ENCODE data around the gene PLXNA1.

The PLXNA1 gene

GRCh38 chr3:126994661-126995245 lies 11.8 kb downstream of the PLXNA1 start:
- Mint-ChIP-seq H3K9me3 (no peaks in the 10 kb centered on the region), H3K4me1 (no peaks in the 10 kb centered on the region), H3K4me3 (no peak overlapping the region), H3K36me3 (ENCODE audit: low read depth) (no peaks in the 10 kb centered on the region), H3K27me3 (no peaks in the 10 kb centered on the region), H3K27ac (no peak overlapping the region)
- DNase-seq = no peak
- ATAC-seq = no peak

GRCh38 chr3:126995254-126995780 lies 12.4 kb downstream of the PLXNA1 start:
- no peaks in the 10 kb centered on the region for H3K9me3 Mint-ChIP-seq
- DNase-seq (no peak), ATAC-seq (no peak)
- no peak overlapping the region for H3K4me3 Mint-ChIP-seq
- H3K4me1 Mint-ChIP-seq = no peaks in the 10 kb centered on the region
- H3K27ac Mint-ChIP-seq = no peak overlapping the region
- no peaks in the 10 kb centered on the region for H3K36me3 Mint-ChIP-seq (ENCODE audit: low read depth)
- H3K27me3 Mint-ChIP-seq = no peaks in the 10 kb centered on the region

- Mint-ChIP-seq H3K9me3 (no peaks in the 10 kb centered on the region), H3K4me1 (no peaks in the 10 kb centered on the region), H3K36me3 (ENCODE audit: low read depth) (no peaks in the 10 kb centered on the region), H3K27ac (no peak overlapping the region), H3K4me3 (no peak overlapping the region), H3K27me3 (no peaks in the 10 kb centered on the region)
- DNase-seq (no peak), ATAC-seq (no peak)
Observed at GRCh38 chr3:126995926-126996512, 13.1 kb downstream of the PLXNA1 start.

GRCh38 chr3:126996905-126997304 lies 14.0 kb downstream of the PLXNA1 start:
- Mint-ChIP-seq H3K27me3 (no peaks in the 10 kb centered on the region), H3K4me3 (no peak overlapping the region), H3K27ac (no peak overlapping the region), H3K36me3 (ENCODE audit: low read depth) (no peaks in the 10 kb centered on the region), H3K4me1 (no peaks in the 10 kb centered on the region), H3K9me3 (no peaks in the 10 kb centered on the region)
- DNase-seq = no peak
- no peak for ATAC-seq

- H3K36me3 Mint-ChIP-seq (ENCODE audit: low read depth) = no peaks in the 10 kb centered on the region
- no peak for ATAC-seq
- no peak overlapping the region for H3K4me3 Mint-ChIP-seq
- no peaks in the 10 kb centered on the region for H3K9me3 Mint-ChIP-seq
- no peaks in the 10 kb centered on the region for H3K4me1 Mint-ChIP-seq
- DNase-seq = no peak
- H3K27ac Mint-ChIP-seq = no peak overlapping the region
- no peaks in the 10 kb centered on the region for H3K27me3 Mint-ChIP-seq
Observed at GRCh38 chr3:126997455-126998038, 14.6 kb downstream of the PLXNA1 start.

- no peak for ATAC-seq
- Mint-ChIP-seq H3K9me3 (no peaks in the 10 kb centered on the region), H3K27me3 (no peaks in the 10 kb centered on the region), H3K4me1 (no peaks in the 10 kb centered on the region), H3K36me3 (ENCODE audit: low read depth) (no peaks in the 10 kb centered on the region), H3K27ac (no peak overlapping the region), H3K4me3 (no peak overlapping the region)
- DNase-seq = no peak
Observed at GRCh38 chr3:126998320-126998719, 15.4 kb downstream of the PLXNA1 start.

GRCh38 chr3:126998728-126999127 lies 15.8 kb downstream of the PLXNA1 start:
- no peaks in the 10 kb centered on the region for H3K9me3 Mint-ChIP-seq
- H3K4me1 Mint-ChIP-seq = no peaks in the 10 kb centered on the region
- no peaks in the 10 kb centered on the region for H3K36me3 Mint-ChIP-seq (ENCODE audit: low read depth)
- no peak overlapping the region for H3K27ac Mint-ChIP-seq
- no peak for ATAC-seq
- DNase-seq = no peak
- H3K27me3 Mint-ChIP-seq = no peaks in the 10 kb centered on the region
- no peak overlapping the region for H3K4me3 Mint-ChIP-seq

- DNase-seq (no peak), ATAC-seq (no peak)
- Mint-ChIP-seq H3K9me3 (no peaks in the 10 kb centered on the region), H3K27me3 (no peaks in the 10 kb centered on the region), H3K36me3 (ENCODE audit: low read depth) (no peaks in the 10 kb centered on the region), H3K27ac (no peak overlapping the region), H3K4me3 (no peak overlapping the region), H3K4me1 (no peaks in the 10 kb centered on the region)
Observed at GRCh38 chr3:126999383-126999782, 16.5 kb downstream of the PLXNA1 start.

GRCh38 chr3:127000119-127000518 lies 17.2 kb downstream of the PLXNA1 start:
- H3K4me1 Mint-ChIP-seq = no peaks in the 10 kb centered on the region
- DNase-seq (no peak), ATAC-seq (no peak)
- no peaks in the 10 kb centered on the region for H3K36me3 Mint-ChIP-seq (ENCODE audit: low read depth)
- no peak overlapping the region for H3K4me3 Mint-ChIP-seq
- no peak overlapping the region for H3K27ac Mint-ChIP-seq
- no peaks in the 10 kb centered on the region for H3K9me3 Mint-ChIP-seq
- no peaks in the 10 kb centered on the region for H3K27me3 Mint-ChIP-seq

- no peaks in the 10 kb centered on the region for H3K36me3 Mint-ChIP-seq (ENCODE audit: low read depth)
- H3K27ac Mint-ChIP-seq = no peak overlapping the region
- ATAC-seq (no peak), DNase-seq (no peak)
- H3K9me3 Mint-ChIP-seq = no peaks in the 10 kb centered on the region
- no peaks in the 10 kb centered on the region for H3K4me1 Mint-ChIP-seq
- H3K27me3 Mint-ChIP-seq = no peaks in the 10 kb centered on the region
- no peak overlapping the region for H3K4me3 Mint-ChIP-seq
Observed at GRCh38 chr3:127000761-127001160, 17.8 kb downstream of the PLXNA1 start.

GRCh38 chr3:127001486-127002194 lies 18.7 kb downstream of the PLXNA1 start:
- Mint-ChIP-seq H3K27ac (no peak overlapping the region), H3K27me3 (no peaks in the 10 kb centered on the region), H3K9me3 (no peaks in the 10 kb centered on the region), H3K36me3 (ENCODE audit: low read depth) (no peaks in the 10 kb centered on the region), H3K4me1 (no peaks in the 10 kb centered on the region), H3K4me3 (no peak overlapping the region)
- no peak for ATAC-seq
- DNase-seq = no peak

- no peaks in the 10 kb centered on the region for H3K4me1 Mint-ChIP-seq
- no peaks in the 10 kb centered on the region for H3K9me3 Mint-ChIP-seq
- H3K27me3 Mint-ChIP-seq = no peaks in the 10 kb centered on the region
- DNase-seq = no peak
- H3K27ac Mint-ChIP-seq = no peak overlapping the region
- no peak for ATAC-seq
- no peaks in the 10 kb centered on the region for H3K36me3 Mint-ChIP-seq (ENCODE audit: low read depth)
- H3K4me3 Mint-ChIP-seq = no peak overlapping the region
Observed at GRCh38 chr3:127002195-127003174, 19.6 kb downstream of the PLXNA1 start.

- Mint-ChIP-seq H3K27ac (no peak overlapping the region), H3K27me3 (no peaks in the 10 kb centered on the region), H3K9me3 (no peaks in the 10 kb centered on the region), H3K4me3 (no peak overlapping the region), H3K36me3 (ENCODE audit: low read depth) (no peaks in the 10 kb centered on the region), H3K4me1 (no peaks in the 10 kb centered on the region)
- no peak for DNase-seq
- no peak for ATAC-seq
Observed at GRCh38 chr3:127003175-127003555, 20.2 kb downstream of the PLXNA1 start.

- no peaks in the 10 kb centered on the region for H3K27me3 Mint-ChIP-seq
- no peak overlapping the region for H3K4me3 Mint-ChIP-seq
- H3K9me3 Mint-ChIP-seq = no peaks in the 10 kb centered on the region
- no peaks in the 10 kb centered on the region for H3K4me1 Mint-ChIP-seq
- DNase-seq (no peak), ATAC-seq (no peak)
- no peaks in the 10 kb centered on the region for H3K36me3 Mint-ChIP-seq (ENCODE audit: low read depth)
- no peak overlapping the region for H3K27ac Mint-ChIP-seq
Observed at GRCh38 chr3:127003601-127004280, 20.8 kb downstream of the PLXNA1 start.

Data from activated naive CD8-positive, alpha-beta T cell treated with anti-CD3 and anti-CD28 coated beads, Interleukin-2, amount 50 U/mL, for 24 hours (primary cell).